ENCODE data around the gene ZGPAT. TPM values are rescaled to one million over a fixed set of nuclear protein-coding genes. Genes with fewer than 3 reads are reported as not detected.
"Not testable (repeated sequence)": the region's sequence is repeated elsewhere in the genome, so short reads cannot be mapped to it uniquely, and the experiment has no call there.

Gene ZGPAT
- total RNA-seq, 1 experiment from 2014 or later, result 27.2 TPM

DNA sequence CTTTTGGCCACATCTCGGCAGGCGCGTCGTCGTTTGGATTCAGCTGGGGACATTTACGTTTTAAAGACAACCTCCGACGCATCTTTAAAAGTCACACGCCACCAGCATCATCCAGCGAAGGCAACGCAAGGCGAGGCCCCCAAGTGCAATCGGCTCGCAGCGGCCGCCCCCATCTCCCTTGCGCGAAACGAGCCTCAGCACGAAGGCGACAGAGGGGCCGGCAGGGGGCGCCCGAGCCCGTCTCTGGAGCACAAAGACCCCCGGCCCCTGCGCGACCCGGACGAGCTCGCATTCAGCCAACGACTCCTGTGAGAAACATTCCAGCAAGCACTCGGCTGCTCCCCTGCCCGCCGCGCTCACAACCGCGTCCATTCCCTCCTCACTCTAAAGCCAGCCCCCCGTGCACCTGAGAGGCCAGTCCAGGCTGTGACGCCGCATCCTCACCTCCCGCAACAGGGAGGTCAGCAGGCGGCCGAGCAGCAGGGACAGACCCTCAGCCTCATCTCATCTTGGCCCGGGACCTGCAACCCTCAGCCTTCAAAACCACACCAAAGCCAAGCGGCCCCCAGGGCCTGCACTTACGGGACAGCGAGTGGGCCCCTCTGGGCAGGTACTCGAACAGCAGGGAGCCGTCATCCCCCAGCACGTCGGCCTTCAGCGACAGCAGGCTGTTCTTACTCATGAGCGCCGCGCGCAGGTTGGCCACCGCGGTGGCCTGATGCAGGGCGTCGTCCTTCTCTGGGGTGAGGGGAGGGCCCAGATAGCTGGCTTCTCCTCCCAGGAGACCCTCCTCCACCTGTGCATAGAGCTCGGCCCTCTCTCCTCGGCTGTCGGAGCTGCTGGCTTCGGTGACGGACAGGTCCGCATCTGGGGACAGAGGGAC lies 67.5 kb downstream of the ZGPAT start:
- DNase-seq, result no peak
- no peaks in the 10 kb centered on the region for H3K36me3 ChIP-seq (ENCODE audit: low read depth)
- H4K20me1 ChIP-seq (ENCODE audit: insufficient read depth), result no peaks in the 10 kb centered on the region
- no peak overlapping the region for H3K27ac ChIP-seq
- no peak overlapping the region for H2AFZ ChIP-seq
- ChIA-PET CTCF (interaction anchor here (0.6 kb wide), 1 partner anchor 266 kb away, joined by 4 read pairs; no protein-coding TSS in a partner anchor), POLR2A (ENCODE audit: unreplicated experiment) (no interaction called here)
- H3K4me1 ChIP-seq (replicated peaks; ENCODE audit: insufficient read depth), result peaks cover 11% of the 10 kb centered on the region
- intact Hi-C loops (cut with micrococcal nuclease; ENCODE audit: unreplicated experiment), result no loop called here
- BruUV-seq (replicated peaks), result no TSS peak
- H3F3A ChIP-seq (ENCODE audit: insufficient read depth, low read depth), result no peaks in the 10 kb centered on the region; the same call in none of the 2 replicates
- TF ChIP-seq, protein P1, sequence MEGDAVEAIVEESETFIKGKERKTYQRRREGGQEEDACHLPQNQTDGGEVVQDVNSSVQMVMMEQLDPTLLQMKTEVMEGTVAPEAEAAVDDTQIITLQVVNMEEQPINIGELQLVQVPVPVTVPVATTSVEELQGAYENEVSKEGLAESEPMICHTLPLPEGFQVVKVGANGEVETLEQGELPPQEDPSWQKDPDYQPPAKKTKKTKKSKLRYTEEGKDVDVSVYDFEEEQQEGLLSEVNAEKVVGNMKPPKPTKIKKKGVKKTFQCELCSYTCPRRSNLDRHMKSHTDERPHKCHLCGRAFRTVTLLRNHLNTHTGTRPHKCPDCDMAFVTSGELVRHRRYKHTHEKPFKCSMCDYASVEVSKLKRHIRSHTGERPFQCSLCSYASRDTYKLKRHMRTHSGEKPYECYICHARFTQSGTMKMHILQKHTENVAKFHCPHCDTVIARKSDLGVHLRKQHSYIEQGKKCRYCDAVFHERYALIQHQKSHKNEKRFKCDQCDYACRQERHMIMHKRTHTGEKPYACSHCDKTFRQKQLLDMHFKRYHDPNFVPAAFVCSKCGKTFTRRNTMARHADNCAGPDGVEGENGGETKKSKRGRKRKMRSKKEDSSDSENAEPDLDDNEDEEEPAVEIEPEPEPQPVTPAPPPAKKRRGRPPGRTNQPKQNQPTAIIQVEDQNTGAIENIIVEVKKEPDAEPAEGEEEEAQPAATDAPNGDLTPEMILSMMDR (conservative IDR thresholded peaks at IDR 0.05), result peak; percentile 67
- no peak for TF ChIP-seq EZH2 (IDR thresholded peaks at IDR 0.05; ENCODE audit: low read depth)
- no peak overlapping the region for H3K4me3 ChIP-seq
- H3K79me2 ChIP-seq (ENCODE audit: low read depth), result no peaks in the 10 kb centered on the region
- no peaks in the 10 kb centered on the region for H3K9me3 ChIP-seq (ENCODE audit: insufficient read depth, low read depth)
- H3K4me2 ChIP-seq, result no peak overlapping the region
- H3K9me2 ChIP-seq (ENCODE audit: insufficient read depth), result no peaks in the 10 kb centered on the region
- H3K27me3 ChIP-seq (ENCODE audit: insufficient read depth, low read depth), result no peaks in the 10 kb centered on the region

DNA sequence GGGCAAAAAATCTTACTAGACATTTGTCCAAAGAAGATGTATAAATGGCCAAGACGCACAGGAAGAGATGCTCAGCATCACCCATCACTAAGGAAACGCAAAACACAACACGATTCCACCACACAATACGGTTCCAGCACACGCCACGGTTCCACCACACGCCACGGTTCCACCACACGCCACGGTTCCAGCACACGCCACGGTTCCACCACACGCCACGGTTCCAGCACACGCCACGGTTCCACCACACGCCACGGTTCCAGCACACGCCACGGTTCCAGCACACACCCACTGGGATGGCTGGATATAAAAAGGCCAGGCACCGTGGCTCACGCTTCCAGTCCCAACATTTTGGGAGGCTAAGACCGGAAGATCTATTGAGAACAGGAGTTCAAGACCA lies 69.0 kb downstream of the ZGPAT start:
- H3K4me1 ChIP-seq (replicated peaks; ENCODE audit: insufficient read depth), result peaks cover 11% of the 10 kb centered on the region
- intact Hi-C loops (cut with micrococcal nuclease; ENCODE audit: unreplicated experiment); H3K79me2 ChIP-seq (ENCODE audit: low read depth); DNase-seq; CTCF ChIA-PET; H3K4me3 ChIP-seq; POLR2A ChIA-PET (ENCODE audit: unreplicated experiment); H3K4me2 ChIP-seq; H3K9me3 ChIP-seq (ENCODE audit: insufficient read depth, low read depth); H3F3A ChIP-seq (ENCODE audit: insufficient read depth, low read depth); H2AFZ ChIP-seq; H3K36me3 ChIP-seq (ENCODE audit: low read depth); BruUV-seq (replicated peaks); H4K20me1 ChIP-seq (ENCODE audit: insufficient read depth); H3K9me2 ChIP-seq (ENCODE audit: insufficient read depth); H3K27me3 ChIP-seq (ENCODE audit: insufficient read depth, low read depth); H3K27ac ChIP-seq: not testable (repeated sequence)

DNA sequence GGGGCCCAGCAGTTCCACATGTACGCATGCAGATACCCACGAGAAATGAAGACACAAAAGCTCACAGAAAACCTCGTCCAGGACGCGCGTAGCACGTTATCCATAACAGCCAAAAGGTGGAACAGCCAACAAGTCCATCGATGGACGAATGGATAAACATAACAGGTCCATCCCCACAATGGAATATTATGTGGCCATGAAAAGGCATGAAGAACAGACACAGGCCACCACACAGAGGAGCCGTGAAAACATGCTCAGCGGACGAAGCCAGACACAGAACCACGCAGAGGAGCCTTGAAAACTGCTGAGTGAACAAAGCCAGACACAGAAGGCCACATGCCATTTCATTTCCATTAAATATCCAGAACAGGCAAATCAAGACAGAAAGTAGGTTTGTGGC lies 69.8 kb downstream of the ZGPAT start:
- Histone ChIP-seq H2AFZ (no peak overlapping the region), H3K36me3 (ENCODE audit: low read depth) (no peaks in the 10 kb centered on the region), H3K27ac (no peak overlapping the region), H3K27me3 (ENCODE audit: insufficient read depth, low read depth) (no peaks in the 10 kb centered on the region), H3K4me2 (peak overlapping the region; percentile 5; the same call in 1 of the 2 replicates), H3F3A (ENCODE audit: insufficient read depth, low read depth) (no peaks in the 10 kb centered on the region; the same call in none of the 2 replicates), H4K20me1 (ENCODE audit: insufficient read depth) (no peaks in the 10 kb centered on the region), H3K4me3 (no peak overlapping the region), H3K4me1 (replicated peaks; ENCODE audit: insufficient read depth) (peaks cover 11% of the 10 kb centered on the region), H3K9me2 (ENCODE audit: insufficient read depth) (no peaks in the 10 kb centered on the region), H3K79me2 (ENCODE audit: low read depth) (no peaks in the 10 kb centered on the region), H3K9me3 (ENCODE audit: insufficient read depth, low read depth) (no peaks in the 10 kb centered on the region)
- DNase-seq, result no peak
- ChIA-PET CTCF (no interaction called here), POLR2A (ENCODE audit: unreplicated experiment) (interaction anchor here (1.1 kb wide), 1 partner anchor 88 kb away, joined by 4 read pairs; the partner anchor contains the start of gene TPD52L2)
- BruUV-seq (replicated peaks), result no TSS peak
- intact Hi-C loops (cut with micrococcal nuclease; ENCODE audit: unreplicated experiment), result no loop called here
- TF ChIP-seq, protein P1 (conservative IDR thresholded peaks at IDR 0.05), result no peak
- no peak for TF ChIP-seq EZH2 (IDR thresholded peaks at IDR 0.05; ENCODE audit: low read depth)
